Panc1 (cell line): ENCODE measurements around the gene DUOXA1.

Experiments
- CTCF ChIP-seq: fragments of 450-650 bp; IDR thresholded peaks from 2 replicates; pipeline ENCODE4 v1.5.1; 2017; ENCODE audit warnings: mild to moderate bottlenecking
- POLR2AphosphoS5 ChIP-seq: IDR thresholded peaks from 2 replicates; pipeline ENCODE4 v1.6.1; 2012; ENCODE audit warnings: mild to moderate bottlenecking, low read depth, low read length, moderate library complexity
- REST ChIP-seq, 2 experiments: IDR thresholded peaks; 2 replicates each; pipeline ENCODE4 v1.6.1; 2011 to 2012; ENCODE audit warnings: low read depth in 2 of 2, control low read depth in 1 of 2, low read length in 1 of 2, mild to moderate bottlenecking in 1 of 2, moderate library complexity in 1 of 2; ENCODE audit not compliant: insufficient read depth in 1 of 2
- TCF7L2 ChIP-seq: IDR thresholded peaks from 2 replicates; pipeline ENCODE4 v1.6.1; 2011; ENCODE audit warnings: mild to moderate bottlenecking, low read depth, low read length, inconsistent platforms

- no peak for TF ChIP-seq CTCF
- TF ChIP-seq TCF7L2 = no peak
- TF ChIP-seq POLR2AphosphoS5 = no peak
- TF ChIP-seq REST (IDR thresholded peaks at IDR 0.05; ENCODE audit: insufficient read depth in 1 of 2, low read depth in 2 of 2, low read length in 1 of 2) = no peak
These were observed 24.1 kb downstream of the DUOXA1 start for GRCh38 chr15:45105586-45105985.
